H9 (cell line): Measurements from ENCODE around the gene PRUNE1. TPM values are rescaled to one million over a fixed set of nuclear protein-coding genes. Genes with fewer than 3 reads are reported as not detected.

Experiments used
- DNase-seq: peaks from one replicate; pipeline ENCODE4 v3.0.0-alpha.2; 2017
- H2AFZ ChIP-seq: one replicate; pipeline ENCODE4 v1.6.1; 2013; ENCODE audit warnings: mild to moderate bottlenecking, low read length, control low read depth, moderate library complexity
- H2AK5ac ChIP-seq: 2 replicates; pipeline ENCODE4 v1.6.1; 2013; ENCODE audit warnings: low read length, control low read depth, mixed read lengths; ENCODE audit not compliant: insufficient read length
- H2BK120ac ChIP-seq: one replicate; pipeline ENCODE4 v1.6.1; 2013; ENCODE audit warnings: low read depth, mild to moderate bottlenecking, low read length, control low read depth, inconsistent platforms; ENCODE audit not compliant: poor library complexity, severe bottlenecking
- H2BK12ac ChIP-seq: 2 replicates; pipeline ENCODE4 v1.6.1; 2013; ENCODE audit warnings: low read length, control low read depth, mixed read lengths, low read depth; ENCODE audit not compliant: insufficient read length
- H2BK15ac ChIP-seq: 2 replicates; pipeline ENCODE4 v1.6.1; 2013; ENCODE audit warnings: low read depth, low read length, control low read depth
- H2BK20ac ChIP-seq: one replicate; pipeline ENCODE4 v1.6.1; 2013; ENCODE audit warnings: low read depth, mild to moderate bottlenecking, low read length, control low read depth, inconsistent platforms; ENCODE audit not compliant: poor library complexity, severe bottlenecking
- H2BK5ac ChIP-seq: 2 replicates; pipeline ENCODE4 v1.6.1; 2013; ENCODE audit warnings: low read length, control low read depth, mixed read lengths; ENCODE audit not compliant: insufficient read length
- H3K14ac ChIP-seq: 2 replicates; pipeline ENCODE4 v1.6.1; 2013; ENCODE audit warnings: low read length, control low read depth; ENCODE audit not compliant: insufficient read depth
- H3K18ac ChIP-seq: 2 replicates; pipeline ENCODE4 v1.6.1; 2013; ENCODE audit warnings: low read depth, mild to moderate bottlenecking, mixed read lengths, low read length, control low read depth; ENCODE audit not compliant: insufficient read length
- H3K23ac ChIP-seq: 2 replicates; pipeline ENCODE4 v1.6.1; 2013; ENCODE audit warnings: low read length, control low read depth, mixed read lengths, low read depth; ENCODE audit not compliant: insufficient read length
- H3K23me2 ChIP-seq: 2 replicates; pipeline ENCODE4 v1.6.1; 2013; ENCODE audit warnings: low read depth, mild to moderate bottlenecking, mixed read lengths, low read length, control low read depth; ENCODE audit not compliant: insufficient read length, poor library complexity, severe bottlenecking
- H3K27ac ChIP-seq: 2 replicates; pipeline ENCODE4 v1.5.1; 2013; ENCODE audit warnings: low read length, control low read depth, mixed read lengths, low read depth; ENCODE audit not compliant: insufficient read length
- H3K27me3 ChIP-seq: 2 replicates; pipeline ENCODE4 v1.6.1; 2013; ENCODE audit warnings: low read length, control low read depth, inconsistent platforms; ENCODE audit not compliant: insufficient read depth
- H3K4ac ChIP-seq: 2 replicates; pipeline ENCODE4 v1.6.1; 2013; ENCODE audit warnings: low read depth, mild to moderate bottlenecking, control low read depth, inconsistent platforms, low read length, moderate library complexity
- H3K4me1 ChIP-seq: 2 replicates; pipeline ENCODE4 v1.6.1; 2013; ENCODE audit warnings: low read length, control low read depth, inconsistent platforms; ENCODE audit not compliant: insufficient read depth
- H3K4me2 ChIP-seq: 2 replicates; pipeline ENCODE4 v1.6.1; 2013; ENCODE audit warnings: low read length, control low read depth, mixed read lengths; ENCODE audit not compliant: insufficient read length, insufficient read depth
- H3K56ac ChIP-seq: 2 replicates; pipeline ENCODE4 v1.6.1; 2013; ENCODE audit warnings: low read depth, mild to moderate bottlenecking, mixed read lengths, low read length, control low read depth; ENCODE audit not compliant: insufficient read length
- H3K79me1 ChIP-seq: 2 replicates; pipeline ENCODE4 v1.6.1; 2013; ENCODE audit warnings: low read depth, mild to moderate bottlenecking, moderate library complexity, low read length, control low read depth, inconsistent platforms; ENCODE audit not compliant: insufficient read depth, poor library complexity, severe bottlenecking
- H3K79me2 ChIP-seq: 2 replicates; pipeline ENCODE4 v1.6.1; 2013; ENCODE audit warnings: low read length, control low read depth, inconsistent platforms; ENCODE audit not compliant: insufficient read depth
- H3K9ac ChIP-seq: 2 replicates; pipeline ENCODE4 v1.6.1; 2013; ENCODE audit warnings: low read length, control low read depth, mixed read lengths; ENCODE audit not compliant: insufficient read length; ENCODE audit errors: extremely low read depth
- H3K9me3 ChIP-seq: one replicate; pipeline ENCODE4 v1.6.1; 2013; ENCODE audit warnings: low read depth, low read length, inconsistent platforms; ENCODE audit not compliant: control insufficient read depth
- H3T11ph ChIP-seq: one replicate; pipeline ENCODE4 v1.6.1; 2013; ENCODE audit warnings: mild to moderate bottlenecking, low read length, control low read depth, inconsistent platforms
- H4K20me1 ChIP-seq: one replicate; pipeline ENCODE4 v1.6.1; 2013; ENCODE audit not compliant: control insufficient read depth, insufficient read length, insufficient read depth
- H4K5ac ChIP-seq: 2 replicates; pipeline ENCODE4 v1.6.1; 2013; ENCODE audit warnings: low read depth, mild to moderate bottlenecking, mixed read lengths, low read length, control low read depth; ENCODE audit not compliant: insufficient read length
- H4K8ac ChIP-seq: replicated peaks from 2 replicates; pipeline ENCODE4 v1.6.1; 2013; ENCODE audit warnings: low read length, control low read depth, mixed read lengths, low read depth; ENCODE audit not compliant: insufficient read length
- H4K91ac ChIP-seq: 2 replicates; pipeline ENCODE4 v1.6.1; 2013; ENCODE audit warnings: low read depth, mild to moderate bottlenecking, moderate library complexity, mixed read lengths, low read length, control low read depth; ENCODE audit not compliant: insufficient read length
- H3K27ac Mint-ChIP-seq, 3 experiments: 2 replicates in 2 of 3; 3 replicates in 1 of 3; pipeline ENCODE4 v1.8.0; 2020 to 2021; ENCODE audit warnings: mixed read lengths in 3 of 3, mild to moderate bottlenecking in 1 of 3, moderate library complexity in 1 of 3
- H3K27me3 Mint-ChIP-seq: 2 replicates; pipeline ENCODE4 v1.8.0; 2021; ENCODE audit warnings: low read depth, mild to moderate bottlenecking, moderate library complexity, mixed read lengths
- H3K36me3 Mint-ChIP-seq, 3 experiments: 2 replicates in 2 of 3; 3 replicates in 1 of 3; pipeline ENCODE4 v1.8.0; 2020 to 2021; ENCODE audit warnings: low read depth in 3 of 3, mixed read lengths in 3 of 3; ENCODE audit not compliant: insufficient read depth in 1 of 3
- H3K4me1 Mint-ChIP-seq, 2 experiments: 2 replicates each; pipeline ENCODE4 v1.8.0; 2020; ENCODE audit warnings: mixed read lengths in 2 of 2
- H3K4me3 Mint-ChIP-seq, 2 experiments: 2 replicates in 1 of 2; 3 replicates in 1 of 2; pipeline ENCODE4 v1.8.0; 2020 to 2021; ENCODE audit warnings: mild to moderate bottlenecking in 2 of 2, mixed read lengths in 2 of 2, moderate library complexity in 1 of 2
- H3K9me3 Mint-ChIP-seq, 2 experiments: 2 replicates in 1 of 2; 3 replicates in 1 of 2; pipeline ENCODE4 v1.8.0; 2020; ENCODE audit warnings: mild to moderate bottlenecking in 2 of 2, mixed read lengths in 2 of 2, moderate library complexity in 1 of 2
- WGBS: extraction: QIAGEN DNeasy Blood & Tissue Kit; methylation state at CpG from one replicate; pipeline ENCODE4 v1.1.7; 2013; ENCODE audit warnings: missing lambda C conversion rate, low lambda C conversion rate, mixed read lengths; ENCODE audit not compliant: insufficient read length; ENCODE audit errors: extremely low coverage; 5-methylcytosine and 5-hydroxymethylcytosine counted together
- total RNA-seq: library from RNA; stranded (reverse); gene quantifications from 2 replicates; pipeline ENCODE4 v1.2.1, GENCODE V29; 2021
- TF ChIP-seq, protein P1 (sequence below): fragments of 200-600 bp; sonication (generic); conservative IDR thresholded peaks from 3 replicates; pipeline ENCODE4 v1.8.0; 2021; ENCODE audit warnings: antibody characterized with exemption, mild to moderate bottlenecking

PRUNE1 gene
- total RNA-seq, 1 experiment from 2014 or later: 22.3 TPM

DNA sequence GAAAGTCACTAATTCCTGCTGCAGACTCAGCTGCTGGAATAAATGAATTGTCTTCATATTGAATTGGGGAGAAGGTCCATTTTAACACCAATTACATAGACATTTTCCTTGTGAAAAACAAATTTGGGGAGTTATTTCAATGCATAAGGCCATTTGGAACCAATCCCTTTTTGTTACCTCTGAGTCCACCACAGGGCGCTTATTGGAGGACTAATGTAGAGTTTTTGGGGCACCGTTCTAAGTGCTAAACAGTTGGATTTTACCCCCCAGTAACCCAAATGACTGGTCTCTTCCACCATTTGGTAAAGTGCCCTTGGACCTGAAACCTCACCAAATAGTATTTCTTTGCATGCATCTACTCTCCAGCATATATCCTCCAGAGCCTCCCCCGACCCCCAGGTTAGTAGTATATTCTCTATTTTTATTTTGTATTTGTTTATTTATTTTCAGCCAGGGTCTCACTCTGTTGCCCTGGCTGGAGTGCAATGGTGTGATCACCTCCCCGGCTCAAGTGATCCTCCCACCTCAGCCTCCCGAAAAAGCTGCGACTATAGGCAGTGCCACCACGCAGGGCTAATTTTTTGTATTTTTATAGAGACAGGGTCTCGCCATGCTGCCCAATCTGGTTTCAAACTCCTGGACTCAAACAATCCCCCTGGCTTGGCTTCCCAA is 1.6 kb downstream of the PRUNE1 start:
- H2BK20ac ChIP-seq: no peak overlapping the region
- Mint-ChIP-seq H3K9me3 (no peaks in the 10 kb centered on the region; a peak in 2 of 5 replicates), H3K4me1 (peaks cover 35 to 39% of the 10 kb centered on the region in 2 experiments), H3K36me3 (no peaks in the 10 kb centered on the region), H3K4me3 (peak overlapping the region; percentile 97 to 99), H3K27me3 (no peaks in the 10 kb centered on the region; the same call in 1 of the 2 replicates), H3K27ac (no peak overlapping the region)
- no peak overlapping the region for H2BK120ac ChIP-seq
- no peaks in the 10 kb centered on the region for H3K9me3 ChIP-seq
- no peak overlapping the region for H3K23ac ChIP-seq
- H3T11ph ChIP-seq: no peak overlapping the region
- no peak overlapping the region for H3K56ac ChIP-seq
- no peak overlapping the region for H4K91ac ChIP-seq
- H3K18ac ChIP-seq: no peak overlapping the region
- H2AFZ ChIP-seq: no peak overlapping the region
- H3K23me2 ChIP-seq: peaks cover 13% of the 10 kb centered on the region
- TF ChIP-seq, protein P1, sequence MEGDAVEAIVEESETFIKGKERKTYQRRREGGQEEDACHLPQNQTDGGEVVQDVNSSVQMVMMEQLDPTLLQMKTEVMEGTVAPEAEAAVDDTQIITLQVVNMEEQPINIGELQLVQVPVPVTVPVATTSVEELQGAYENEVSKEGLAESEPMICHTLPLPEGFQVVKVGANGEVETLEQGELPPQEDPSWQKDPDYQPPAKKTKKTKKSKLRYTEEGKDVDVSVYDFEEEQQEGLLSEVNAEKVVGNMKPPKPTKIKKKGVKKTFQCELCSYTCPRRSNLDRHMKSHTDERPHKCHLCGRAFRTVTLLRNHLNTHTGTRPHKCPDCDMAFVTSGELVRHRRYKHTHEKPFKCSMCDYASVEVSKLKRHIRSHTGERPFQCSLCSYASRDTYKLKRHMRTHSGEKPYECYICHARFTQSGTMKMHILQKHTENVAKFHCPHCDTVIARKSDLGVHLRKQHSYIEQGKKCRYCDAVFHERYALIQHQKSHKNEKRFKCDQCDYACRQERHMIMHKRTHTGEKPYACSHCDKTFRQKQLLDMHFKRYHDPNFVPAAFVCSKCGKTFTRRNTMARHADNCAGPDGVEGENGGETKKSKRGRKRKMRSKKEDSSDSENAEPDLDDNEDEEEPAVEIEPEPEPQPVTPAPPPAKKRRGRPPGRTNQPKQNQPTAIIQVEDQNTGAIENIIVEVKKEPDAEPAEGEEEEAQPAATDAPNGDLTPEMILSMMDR: no peak
- no peak overlapping the region for H2AK5ac ChIP-seq
- peaks cover 5% of the 10 kb centered on the region; the same call in 1 of the 2 replicates for H3K4me1 ChIP-seq
- no peak overlapping the region for H2BK12ac ChIP-seq
- DNase-seq: no peak
- H3K27ac ChIP-seq: no peak overlapping the region
- H2BK15ac ChIP-seq: no peak overlapping the region
- H2BK5ac ChIP-seq: no peak overlapping the region
- H4K20me1 ChIP-seq: no peaks in the 10 kb centered on the region
- no peak overlapping the region for H3K4ac ChIP-seq
- H3K79me1 ChIP-seq: no peaks in the 10 kb centered on the region
- H3K14ac ChIP-seq: no peak overlapping the region
- no peak overlapping the region for H4K5ac ChIP-seq
- no peak overlapping the region for H4K8ac ChIP-seq
- no peak overlapping the region for H3K4me2 ChIP-seq
- no CpG with 5 or more reads among the region's 8 CpGs for WGBS
- no peaks in the 10 kb centered on the region; the same call in 1 of the 2 replicates for H3K79me2 ChIP-seq
- no peak overlapping the region for H3K9ac ChIP-seq
- H3K27me3 ChIP-seq: no peaks in the 10 kb centered on the region
